IgD-negative memory B cell (primary cell): ENCODE results near the gene ATP7B. TPM values are rescaled to one million over a fixed set of nuclear protein-coding genes. Genes with fewer than 3 reads are reported as not detected.
A peak's percentile ranks its signal among the peaks of the same experiment; 100 is the strongest.

Experiments
- H3K27ac Mint-ChIP-seq, 3 donors: one replicate each; pipeline ENCODE4 v1.8.0; 2020 to 2022; ENCODE audit warnings: mild to moderate bottlenecking in 3 of 3, mixed read lengths in 3 of 3, moderate library complexity in 1 of 3
- H3K27me3 Mint-ChIP-seq: one replicate; pipeline ENCODE4 v1.8.0; 2021; ENCODE audit warnings: mixed read lengths
- H3K36me3 Mint-ChIP-seq: one replicate; pipeline ENCODE4 v1.8.0; 2020; ENCODE audit warnings: mild to moderate bottlenecking, mixed read lengths
- H3K4me1 Mint-ChIP-seq, 3 donors: one replicate each; pipeline ENCODE4 v1.8.0; 2020 to 2022; ENCODE audit warnings: mixed read lengths in 3 of 3, mild to moderate bottlenecking in 1 of 3
- H3K4me3 Mint-ChIP-seq, 4 donors: one replicate each; pipeline ENCODE4 v1.8.0; 2020 to 2022; ENCODE audit warnings: mild to moderate bottlenecking in 4 of 4, mixed read lengths in 4 of 4, moderate library complexity in 3 of 4
- H3K9me3 Mint-ChIP-seq, 3 donors: one replicate each; pipeline ENCODE4 v1.8.0; 2020 to 2021; ENCODE audit warnings: mixed read lengths in 3 of 3, mild to moderate bottlenecking in 1 of 3
- polyA plus RNA-seq: library from polyadenylated mRNA; unstranded; fragments of 300-500 nt; fragmentation: Illumina TruSeq; gene quantifications from one replicate; pipeline ENCODE4 v1.2.3, GENCODE V29; 2021

ATP7B gene
- polyA plus RNA-seq, 1 donor from 2014 or later, result not detected

DNA sequence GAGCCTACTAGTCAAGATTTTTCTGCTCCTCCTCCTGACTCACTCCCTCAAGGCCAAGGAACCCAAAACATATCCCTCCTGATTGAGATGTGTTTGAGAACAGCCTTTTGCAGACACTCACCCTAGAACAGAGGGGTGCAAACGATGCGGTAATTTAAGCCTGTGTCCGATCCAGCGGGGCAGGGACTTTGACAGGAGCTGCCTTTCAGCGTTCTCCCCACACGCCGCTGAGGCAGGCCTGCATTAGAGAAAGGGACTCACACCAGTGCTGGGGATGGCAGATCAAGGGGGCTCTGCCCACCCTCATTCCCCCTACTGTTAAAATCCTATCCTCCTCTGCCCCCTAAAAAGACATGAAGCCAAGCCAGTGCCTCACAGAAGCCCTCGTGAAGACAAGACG, 79.0 kb downstream of the ATP7B start:
- Mint-ChIP-seq H3K4me1 (peaks cover 0 to 4% (median 0%) of the 10 kb centered on the region in 3 donors), H3K36me3 (no peaks in the 10 kb centered on the region), H3K4me3 (no peak overlapping the region), H3K27me3 (peaks cover 6% of the 10 kb centered on the region), H3K27ac (no peak overlapping the region), H3K9me3 (no peaks in the 10 kb centered on the region)

DNA sequence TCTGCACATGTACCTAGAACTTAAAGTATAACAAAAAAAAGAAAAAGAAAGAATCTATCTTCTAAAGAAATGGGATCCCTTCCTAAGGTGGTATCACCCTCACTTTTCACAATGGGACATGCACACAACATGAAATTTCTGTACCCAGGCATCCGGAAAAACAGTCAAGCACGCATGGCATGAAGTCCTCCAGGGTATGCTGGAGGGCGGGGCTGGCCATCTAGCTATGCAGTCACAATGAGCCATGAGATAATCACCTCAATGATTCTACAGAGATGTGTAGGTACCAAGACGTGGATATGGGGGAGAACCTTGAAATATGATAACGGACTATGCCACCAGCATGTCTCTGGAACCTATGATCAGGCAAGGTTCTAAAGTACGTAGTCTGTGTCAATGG, 79.6 kb downstream of the ATP7B start:
- peaks cover 6% of the 10 kb centered on the region for H3K27me3 Mint-ChIP-seq
- no peaks in the 10 kb centered on the region for H3K36me3 Mint-ChIP-seq
- H3K4me1 Mint-ChIP-seq, result peaks cover 0 to 4% (median 0%) of the 10 kb centered on the region in 3 donors
- H3K4me3 Mint-ChIP-seq, result no peak overlapping the region
- no peak overlapping the region for H3K27ac Mint-ChIP-seq
- H3K9me3 Mint-ChIP-seq, result no peaks in the 10 kb centered on the region

DNA sequence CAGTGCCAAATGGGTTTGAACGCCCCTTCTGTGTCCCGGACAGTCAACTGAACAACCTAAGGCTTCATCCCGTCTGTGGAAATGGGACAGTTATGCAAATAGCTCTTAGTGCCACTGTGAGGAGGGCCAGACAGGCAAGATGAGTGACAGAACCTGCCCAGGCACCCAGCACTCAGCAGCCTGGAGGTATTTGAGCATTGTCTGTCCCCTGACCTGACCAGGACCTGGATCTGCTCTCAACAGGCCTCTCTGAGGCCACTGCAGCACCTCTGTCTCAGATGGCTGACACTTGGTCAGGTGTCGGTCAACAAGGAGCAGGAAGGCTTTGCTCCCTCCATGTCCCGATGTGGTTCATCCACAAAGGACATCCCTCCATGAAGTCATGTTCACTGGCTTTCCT, 81.6 kb downstream of the ATP7B start:
- peaks cover 0 to 4% (median 1%) of the 10 kb centered on the region in 3 donors for H3K4me1 Mint-ChIP-seq
- no peak overlapping the region for H3K4me3 Mint-ChIP-seq
- no peak overlapping the region for H3K27ac Mint-ChIP-seq
- peaks cover 10% of the 10 kb centered on the region for H3K27me3 Mint-ChIP-seq
- no peaks in the 10 kb centered on the region for H3K36me3 Mint-ChIP-seq
- no peaks in the 10 kb centered on the region for H3K9me3 Mint-ChIP-seq

DNA sequence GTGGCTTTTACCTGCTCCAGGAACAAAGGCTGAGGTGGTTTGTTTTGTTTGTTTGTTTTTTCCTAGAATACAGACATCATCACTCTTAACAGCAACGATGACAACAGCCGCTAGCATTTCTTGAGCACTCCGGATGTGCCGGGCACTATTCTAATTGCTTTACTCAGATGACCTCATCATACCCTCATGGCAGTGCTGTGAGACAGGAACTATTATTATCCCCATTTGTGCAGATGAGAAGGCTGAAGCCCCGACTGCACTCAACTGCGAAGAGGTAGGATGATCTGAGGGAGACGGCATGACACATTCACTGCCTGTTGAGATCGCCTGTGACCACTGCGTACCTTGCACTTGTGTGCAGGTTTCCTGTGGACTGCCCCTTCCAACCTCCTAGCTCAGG, 83.0 kb downstream of the ATP7B start:
- Mint-ChIP-seq H3K4me3 (peak overlapping the region in 1 of 4 donors; percentile 29), H3K4me1 (peaks cover 0 to 4% (median 1%) of the 10 kb centered on the region in 3 donors), H3K9me3 (no peaks in the 10 kb centered on the region), H3K36me3 (no peaks in the 10 kb centered on the region), H3K27me3 (peaks cover 12% of the 10 kb centered on the region), H3K27ac (no peak overlapping the region)

DNA sequence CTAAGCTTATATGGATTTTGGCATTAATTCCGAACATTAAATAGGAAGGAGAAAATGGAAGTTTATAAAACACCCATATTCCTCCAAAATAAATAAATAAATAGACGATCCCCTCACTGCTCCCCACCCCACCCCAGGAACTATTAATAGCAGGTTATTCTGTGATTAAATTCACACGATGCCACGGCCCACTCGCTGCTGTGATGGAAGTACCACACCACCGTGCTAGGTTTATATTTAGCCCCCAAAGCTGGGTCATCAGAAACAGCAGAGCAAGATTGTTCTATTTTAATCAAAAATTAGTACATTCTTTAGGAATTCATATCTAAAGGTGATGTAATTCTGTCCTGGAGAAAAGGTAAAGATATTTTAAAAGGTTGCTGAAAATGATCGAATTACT, 84.1 kb downstream of the ATP7B start:
- Mint-ChIP-seq H3K36me3 (no peaks in the 10 kb centered on the region), H3K27me3 (peaks cover 14% of the 10 kb centered on the region), H3K4me3 (no peak overlapping the region), H3K9me3 (no peaks in the 10 kb centered on the region), H3K27ac (no peak overlapping the region), H3K4me1 (peaks cover 0 to 13% (median 4%) of the 10 kb centered on the region in 3 donors)

DNA sequence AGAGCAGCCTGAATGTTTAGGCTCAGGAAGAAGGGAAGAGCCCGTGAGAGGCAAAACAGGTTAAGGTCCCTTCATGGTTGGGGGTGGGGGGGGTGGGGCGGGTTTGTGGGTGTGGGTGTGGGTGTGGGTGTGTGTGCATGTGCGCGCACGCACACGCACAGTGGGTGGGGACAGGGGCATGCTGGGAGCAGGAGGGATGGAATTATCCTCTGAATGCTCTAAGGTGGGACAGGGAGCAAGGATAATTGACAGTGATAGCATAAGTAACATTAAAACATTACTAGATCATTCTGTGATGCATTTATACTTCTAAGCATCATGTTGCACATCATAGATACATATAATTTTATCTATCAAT, 84.7 kb downstream of the ATP7B start:
- no peak overlapping the region for H3K27ac Mint-ChIP-seq
- H3K9me3 Mint-ChIP-seq, result no peaks in the 10 kb centered on the region
- peaks cover 0 to 16% (median 4%) of the 10 kb centered on the region in 3 donors for H3K4me1 Mint-ChIP-seq
- H3K4me3 Mint-ChIP-seq, result no peak overlapping the region
- no peaks in the 10 kb centered on the region for H3K36me3 Mint-ChIP-seq
- peaks cover 18% of the 10 kb centered on the region for H3K27me3 Mint-ChIP-seq

DNA sequence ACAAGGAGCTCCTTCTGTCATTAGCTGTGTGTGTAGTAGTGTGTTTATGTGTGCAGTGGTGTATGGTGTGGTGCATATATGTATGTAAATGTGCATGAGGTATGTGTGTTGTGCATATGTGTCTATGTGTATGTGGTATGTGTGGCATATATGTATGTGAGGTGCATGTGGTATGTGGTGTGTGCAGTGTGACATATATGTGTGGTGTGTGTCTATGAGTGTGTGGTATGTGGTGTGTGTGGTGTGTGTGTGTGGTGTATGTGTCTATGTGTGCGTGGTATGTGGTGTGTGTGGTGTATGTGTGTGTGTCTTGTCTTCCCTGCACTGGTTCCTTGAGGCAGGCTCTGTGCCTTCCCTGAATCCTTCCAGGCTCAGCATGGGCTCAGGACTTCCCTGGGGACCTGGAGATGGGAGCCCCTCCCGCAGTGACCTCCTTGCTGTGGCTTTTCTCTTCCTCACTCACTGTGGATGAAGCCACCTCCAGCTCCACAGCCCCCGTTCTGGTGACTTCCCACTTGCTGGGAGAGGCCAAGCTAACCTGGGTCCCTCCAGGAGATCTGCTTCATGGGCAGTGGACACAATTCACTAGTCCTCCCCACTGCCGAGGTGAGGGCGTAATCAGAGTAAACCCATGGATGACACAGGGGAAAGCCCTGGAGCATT, 85.3 kb downstream of the ATP7B start:
- peaks cover 0 to 16% (median 4%) of the 10 kb centered on the region in 3 donors for H3K4me1 Mint-ChIP-seq
- H3K9me3 Mint-ChIP-seq, result no peaks in the 10 kb centered on the region
- no peaks in the 10 kb centered on the region for H3K36me3 Mint-ChIP-seq
- no peak overlapping the region for H3K27ac Mint-ChIP-seq
- H3K27me3 Mint-ChIP-seq, result peaks cover 21% of the 10 kb centered on the region
- H3K4me3 Mint-ChIP-seq, result no peak overlapping the region

DNA sequence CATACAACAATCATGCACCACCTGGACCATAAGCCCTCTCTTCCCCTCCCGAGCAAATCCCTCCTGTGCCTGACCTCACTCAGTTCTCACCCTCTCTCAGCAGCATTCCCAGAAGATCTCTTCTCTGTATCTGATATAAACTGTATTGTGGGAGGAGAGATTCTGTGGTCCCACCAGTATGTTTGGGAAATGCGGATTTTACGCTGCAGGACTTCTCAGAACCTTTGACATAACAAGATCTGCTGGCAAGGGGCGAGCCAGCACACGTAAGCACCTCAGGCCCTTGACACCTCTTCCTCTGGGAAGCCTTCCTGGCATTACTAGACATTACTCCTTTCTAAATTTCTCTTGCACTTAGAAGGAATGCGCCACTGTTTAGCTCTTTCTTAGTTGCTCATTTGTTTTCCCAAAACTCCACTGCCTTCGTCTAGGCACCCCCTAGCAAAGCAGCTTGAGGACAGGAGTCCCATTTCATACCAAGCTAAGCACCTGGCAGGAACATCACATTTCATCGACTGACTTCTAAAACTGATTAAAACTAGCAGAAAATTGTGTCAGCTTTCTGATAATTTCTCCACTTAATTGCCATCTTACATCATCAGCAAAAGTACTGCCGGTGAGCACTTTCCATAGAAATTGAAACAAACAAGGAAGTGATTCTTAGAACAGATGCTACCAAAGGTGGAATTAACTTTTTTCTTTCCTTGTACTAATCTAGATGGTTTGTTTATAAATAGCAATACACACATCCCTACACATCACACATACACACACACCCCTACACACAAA, 86.3 kb downstream of the ATP7B start:
- Mint-ChIP-seq H3K4me1 (peaks cover 0 to 16% (median 4%) of the 10 kb centered on the region in 3 donors), H3K36me3 (no peaks in the 10 kb centered on the region), H3K27ac (no peak overlapping the region), H3K9me3 (no peaks in the 10 kb centered on the region), H3K4me3 (peak overlapping the region in 1 of 4 donors; percentile 48), H3K27me3 (peaks cover 24% of the 10 kb centered on the region)

DNA sequence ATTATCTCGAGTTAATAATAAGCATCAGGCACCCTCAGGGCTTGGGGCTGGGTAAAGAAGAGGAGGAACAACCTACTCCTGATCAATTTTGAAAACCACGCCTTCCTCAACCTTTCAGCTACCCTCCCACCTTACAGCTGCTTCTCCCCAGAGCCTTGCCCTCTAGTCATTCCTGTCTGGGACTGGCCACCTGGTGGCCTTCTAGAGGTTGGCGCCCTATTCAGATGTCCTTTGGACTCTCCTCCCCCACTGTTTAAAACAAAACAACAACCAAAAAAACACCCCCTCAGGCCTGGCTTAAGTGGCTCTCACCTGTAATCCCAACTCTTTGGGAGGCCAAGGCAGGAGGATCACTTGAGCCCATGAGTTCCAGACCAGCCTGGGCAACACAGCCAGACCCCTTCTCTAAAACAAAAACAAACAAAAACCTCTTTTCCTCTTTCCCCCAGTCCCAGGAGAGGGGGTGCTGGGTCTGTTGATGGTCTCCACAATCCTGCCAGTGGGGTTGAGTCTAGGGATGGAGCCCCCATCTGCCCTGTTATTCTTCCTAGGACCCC, 87.2 kb downstream of the ATP7B start:
- no peak overlapping the region for H3K27ac Mint-ChIP-seq
- no peaks in the 10 kb centered on the region for H3K36me3 Mint-ChIP-seq
- no peak overlapping the region for H3K4me3 Mint-ChIP-seq
- no peaks in the 10 kb centered on the region for H3K9me3 Mint-ChIP-seq
- peaks cover 0 to 16% (median 4%) of the 10 kb centered on the region in 3 donors for H3K4me1 Mint-ChIP-seq
- peaks cover 24% of the 10 kb centered on the region for H3K27me3 Mint-ChIP-seq

DNA sequence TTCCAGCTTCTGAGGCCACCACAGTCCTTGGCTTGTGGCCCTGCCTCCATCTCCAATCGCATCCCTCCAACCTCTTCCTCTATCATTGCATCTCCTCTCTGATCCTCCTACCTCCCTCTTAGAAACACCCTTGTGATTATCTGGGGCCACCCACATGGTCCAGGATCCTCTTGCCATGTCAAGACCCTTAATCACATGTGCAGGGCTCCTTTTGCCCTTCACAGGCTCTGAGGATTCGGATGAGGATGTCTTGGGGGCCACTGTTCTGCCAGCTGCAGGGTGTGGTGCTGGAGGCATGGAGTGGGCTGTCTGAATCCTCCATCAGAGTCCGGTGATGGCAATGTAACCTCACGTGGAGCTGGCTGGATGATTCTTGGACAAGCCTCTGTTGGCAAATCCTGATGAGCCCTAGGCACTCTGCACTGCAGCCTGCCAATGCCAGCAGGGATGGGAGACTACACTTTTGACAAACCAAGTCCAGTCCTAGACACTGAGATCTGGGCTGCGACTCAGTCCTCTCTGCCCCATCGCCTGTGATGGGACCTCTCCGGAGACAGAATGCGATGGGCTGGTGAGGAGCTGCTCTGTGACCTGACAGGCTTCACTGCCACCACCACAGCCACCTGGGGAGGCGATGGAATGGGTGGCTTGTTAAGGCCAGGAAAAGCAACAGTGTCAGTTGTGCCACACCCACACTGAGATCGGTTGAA, 88.3 kb downstream of the ATP7B start:
- no peaks in the 10 kb centered on the region for H3K36me3 Mint-ChIP-seq
- H3K27ac Mint-ChIP-seq, result no peak overlapping the region
- H3K4me3 Mint-ChIP-seq, result peak overlapping the region in 1 of 4 donors; percentile 64
- H3K4me1 Mint-ChIP-seq, result peaks cover 0 to 12% (median 4%) of the 10 kb centered on the region in 3 donors
- H3K27me3 Mint-ChIP-seq, result peaks cover 23% of the 10 kb centered on the region
- no peaks in the 10 kb centered on the region for H3K9me3 Mint-ChIP-seq

DNA sequence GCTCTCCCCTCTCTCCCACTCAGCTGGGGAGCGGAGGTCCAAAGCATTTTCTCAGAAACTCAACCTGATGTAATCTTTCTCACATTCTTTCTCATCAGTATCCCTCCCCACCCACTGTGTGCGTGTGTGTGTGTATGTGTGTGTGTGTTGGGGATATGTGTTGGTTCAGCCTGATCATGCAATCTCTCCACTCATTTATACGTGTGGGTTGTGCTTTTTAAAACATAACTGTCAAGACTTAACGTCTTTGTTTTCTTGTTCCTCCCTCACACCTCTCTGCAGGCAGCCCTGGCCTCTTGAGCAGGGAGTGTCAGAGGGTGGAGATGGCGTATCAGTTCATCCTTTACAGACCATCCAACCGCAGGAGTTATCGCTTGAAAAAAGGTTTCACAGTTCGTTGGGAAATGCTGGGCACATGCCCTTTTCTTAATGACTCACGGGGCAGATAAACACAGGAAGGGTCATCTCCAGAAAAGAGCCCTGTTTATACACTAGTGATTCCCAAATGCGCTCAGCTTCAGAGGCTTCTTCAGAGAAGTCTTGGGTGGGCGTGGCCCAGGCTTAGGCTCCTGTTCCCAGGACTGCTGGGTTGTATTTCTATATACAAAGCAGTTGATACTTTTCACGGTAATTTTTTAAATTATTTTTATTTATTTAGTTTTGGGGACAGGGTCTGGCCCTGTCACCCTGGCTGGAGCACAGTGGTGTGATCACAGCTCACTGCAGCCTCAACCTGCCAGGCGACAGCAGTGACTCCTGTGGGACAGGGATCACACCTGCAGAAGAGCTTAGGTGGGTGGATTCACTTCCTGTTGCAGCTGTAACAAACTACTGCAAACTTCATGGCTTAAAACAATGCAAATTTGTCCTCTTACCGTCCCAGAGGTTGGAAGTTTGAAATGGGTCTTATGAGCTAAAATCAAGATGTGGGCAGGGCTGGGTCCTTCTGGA, 89.2 kb downstream of the ATP7B start:
- Mint-ChIP-seq H3K27me3 (peaks cover 18% of the 10 kb centered on the region), H3K4me3 (no peak overlapping the region), H3K9me3 (no peaks in the 10 kb centered on the region), H3K36me3 (no peaks in the 10 kb centered on the region), H3K27ac (no peak overlapping the region), H3K4me1 (peaks cover 0 to 12% (median 4%) of the 10 kb centered on the region in 3 donors)

DNA sequence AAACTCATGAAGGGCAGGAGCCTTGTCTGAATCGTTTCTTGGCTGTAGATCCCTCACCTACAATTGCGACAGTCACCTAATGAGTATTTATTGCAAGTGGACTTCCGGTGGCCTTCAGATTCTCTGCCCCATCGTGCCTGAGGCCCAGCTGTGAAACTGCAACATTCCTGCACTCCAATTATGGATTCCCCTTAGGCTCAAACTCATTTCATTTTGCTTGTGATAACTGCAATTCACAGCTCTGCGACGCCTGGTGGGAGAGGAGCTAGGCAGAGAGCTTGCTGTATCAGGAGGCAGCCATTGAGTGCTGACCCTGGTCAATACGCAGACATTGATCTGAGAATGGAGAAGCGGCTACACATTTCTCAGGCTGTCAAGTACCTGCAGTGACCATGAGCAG, 90.5 kb downstream of the ATP7B start:
- Mint-ChIP-seq H3K9me3 (no peaks in the 10 kb centered on the region), H3K27ac (no peak overlapping the region), H3K27me3 (peaks cover 23% of the 10 kb centered on the region), H3K4me1 (peaks cover 0 to 12% (median 3%) of the 10 kb centered on the region in 3 donors), H3K4me3 (no peak overlapping the region), H3K36me3 (no peaks in the 10 kb centered on the region)

DNA sequence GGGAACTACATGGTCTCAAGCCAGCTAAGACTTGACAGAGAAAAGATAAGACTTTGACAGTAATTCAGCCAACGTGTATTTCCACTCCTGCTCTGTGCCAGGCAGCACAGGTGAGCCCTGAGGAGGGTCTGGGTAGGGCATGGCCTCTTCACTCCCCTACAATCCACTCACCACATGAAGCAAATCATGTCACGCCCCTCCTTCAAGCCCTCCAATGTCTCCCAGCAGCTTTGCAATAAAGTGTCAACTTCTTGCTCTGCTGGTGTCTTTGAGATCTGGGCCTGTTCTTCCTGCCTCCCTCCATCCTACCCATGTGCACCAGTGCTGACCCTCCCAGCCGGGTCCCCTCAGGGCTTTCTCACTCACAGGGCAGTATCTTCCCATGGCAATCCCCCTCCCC, 91.0 kb downstream of the ATP7B start:
- Mint-ChIP-seq H3K36me3 (no peaks in the 10 kb centered on the region), H3K9me3 (no peaks in the 10 kb centered on the region), H3K4me1 (peaks cover 0 to 12% (median 3%) of the 10 kb centered on the region in 3 donors), H3K4me3 (no peak overlapping the region), H3K27ac (no peak overlapping the region), H3K27me3 (peaks cover 23% of the 10 kb centered on the region)

DNA sequence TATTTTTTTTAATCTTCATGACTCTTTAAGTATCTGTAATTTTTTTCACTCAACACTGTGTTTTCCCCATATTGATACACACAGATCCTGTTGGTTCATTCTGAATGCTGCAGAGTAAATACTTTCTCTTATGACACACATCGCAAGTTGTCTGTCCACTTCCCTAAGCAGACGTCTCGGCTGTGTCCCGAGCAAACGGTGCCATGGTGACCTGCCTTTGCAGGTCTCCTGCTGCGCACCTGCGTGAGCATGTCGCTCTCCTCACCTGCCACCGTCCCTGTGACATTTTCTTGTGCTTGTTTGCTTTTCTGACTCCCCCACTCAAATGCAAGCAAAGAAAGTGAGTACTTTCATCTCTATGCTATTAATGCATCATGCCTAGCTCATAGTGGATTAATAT, 91.7 kb downstream of the ATP7B start:
- Mint-ChIP-seq H3K4me1 (peaks cover 0 to 12% (median 3%) of the 10 kb centered on the region in 3 donors), H3K9me3 (no peaks in the 10 kb centered on the region), H3K36me3 (no peaks in the 10 kb centered on the region), H3K27me3 (peaks cover 19% of the 10 kb centered on the region), H3K27ac (no peak overlapping the region), H3K4me3 (no peak overlapping the region)
